Sigmoid colon (tissue), 4 donors: Measurements from ENCODE around the gene FILIP1L.

Experiments used
- CTCF ChIP-seq, 4 experiments: fragments of 450-650 bp in 3 of 4; fragments of 200-600 bp in 1 of 4; IDR thresholded peaks; one replicate each; pipeline ENCODE4 v1.5.1; 2016 to 2019; ENCODE audit warnings: antibody characterized with exemption in 4 of 4, mild to moderate bottlenecking in 3 of 4, moderate library complexity in 2 of 4
- POLR2A ChIP-seq, 2 donors: fragments of 450-650 bp; IDR thresholded peaks; one replicate each; pipeline ENCODE4 v1.6.1; 2016; ENCODE audit warnings: antibody characterized with exemption in 2 of 2, mild to moderate bottlenecking in 2 of 2, moderate library complexity in 2 of 2
- POLR2AphosphoS5 ChIP-seq, 4 donors: sonication (generic); formaldehyde crosslinking; IDR thresholded peaks; one replicate each; pipeline ENCODE4 v1.6.1; 2017; ENCODE audit warnings: antibody characterized with exemption in 4 of 4

- TF ChIP-seq POLR2AphosphoS5 (IDR thresholded peaks at IDR 0.05), result no peak
- no peak for TF ChIP-seq CTCF (IDR thresholded peaks at IDR 0.05)
- TF ChIP-seq POLR2A (IDR thresholded peaks at IDR 0.05), result no peak
Observed at GRCh38 chr3:100149130-100149529, 34.8 kb upstream of the FILIP1L start.
